Endothelial cell (in vitro differentiated cells): Measurements from ENCODE around the gene HOXA10. TPM values are rescaled to one million over a fixed set of nuclear protein-coding genes. Genes with fewer than 3 reads are reported as not detected.

ENCODE experiments used
- DNase-seq: peaks from one replicate; pipeline ENCODE4 v3.0.0; 2021; ENCODE audit warnings: low spot score
- H3K27ac Mint-ChIP-seq: one replicate; pipeline ENCODE4 v1.8.0; 2021; ENCODE audit warnings: mixed read lengths, inconsistent platforms; ENCODE audit not compliant: unreplicated experiment
- H3K27me3 Mint-ChIP-seq: one replicate; pipeline ENCODE4 v1.8.0; 2021; ENCODE audit warnings: mild to moderate bottlenecking, moderate library complexity, mixed read lengths, inconsistent platforms; ENCODE audit not compliant: unreplicated experiment
- H3K36me3 Mint-ChIP-seq: one replicate; pipeline ENCODE4 v1.8.0; 2021; ENCODE audit warnings: mild to moderate bottlenecking, low read depth, mixed read lengths, inconsistent platforms; ENCODE audit not compliant: unreplicated experiment
- H3K4me1 Mint-ChIP-seq: one replicate; pipeline ENCODE4 v1.8.0; 2021; ENCODE audit warnings: mild to moderate bottlenecking, mixed read lengths, inconsistent platforms; ENCODE audit not compliant: unreplicated experiment
- H3K4me3 Mint-ChIP-seq: one replicate; pipeline ENCODE4 v1.8.0; 2021; ENCODE audit warnings: mild to moderate bottlenecking, mixed read lengths, inconsistent platforms; ENCODE audit not compliant: unreplicated experiment
- H3K9me3 Mint-ChIP-seq: one replicate; pipeline ENCODE4 v1.8.0; 2021; ENCODE audit warnings: mixed read lengths, inconsistent platforms; ENCODE audit not compliant: unreplicated experiment
- total RNA-seq: library from RNA; stranded (reverse); fragmentation: NEBNext Ultra II Directional; extraction: Animal tissue kit (Norgen Biotek cat#: 25700); gene quantifications from one replicate; pipeline ENCODE4 v1.2.1, GENCODE V29; 2021; ENCODE audit not compliant: unreplicated experiment
- TF ChIP-seq, protein P1 (sequence below): fragments of 200-600 bp; sonication (generic); IDR thresholded peaks from one replicate; pipeline ENCODE4 v1.5.0; 2021; ENCODE audit warnings: antibody characterized with exemption; ENCODE audit not compliant: unreplicated experiment

HOXA10 gene
- total RNA-seq, 1 donor from 2014 or later = not detected

DNA sequence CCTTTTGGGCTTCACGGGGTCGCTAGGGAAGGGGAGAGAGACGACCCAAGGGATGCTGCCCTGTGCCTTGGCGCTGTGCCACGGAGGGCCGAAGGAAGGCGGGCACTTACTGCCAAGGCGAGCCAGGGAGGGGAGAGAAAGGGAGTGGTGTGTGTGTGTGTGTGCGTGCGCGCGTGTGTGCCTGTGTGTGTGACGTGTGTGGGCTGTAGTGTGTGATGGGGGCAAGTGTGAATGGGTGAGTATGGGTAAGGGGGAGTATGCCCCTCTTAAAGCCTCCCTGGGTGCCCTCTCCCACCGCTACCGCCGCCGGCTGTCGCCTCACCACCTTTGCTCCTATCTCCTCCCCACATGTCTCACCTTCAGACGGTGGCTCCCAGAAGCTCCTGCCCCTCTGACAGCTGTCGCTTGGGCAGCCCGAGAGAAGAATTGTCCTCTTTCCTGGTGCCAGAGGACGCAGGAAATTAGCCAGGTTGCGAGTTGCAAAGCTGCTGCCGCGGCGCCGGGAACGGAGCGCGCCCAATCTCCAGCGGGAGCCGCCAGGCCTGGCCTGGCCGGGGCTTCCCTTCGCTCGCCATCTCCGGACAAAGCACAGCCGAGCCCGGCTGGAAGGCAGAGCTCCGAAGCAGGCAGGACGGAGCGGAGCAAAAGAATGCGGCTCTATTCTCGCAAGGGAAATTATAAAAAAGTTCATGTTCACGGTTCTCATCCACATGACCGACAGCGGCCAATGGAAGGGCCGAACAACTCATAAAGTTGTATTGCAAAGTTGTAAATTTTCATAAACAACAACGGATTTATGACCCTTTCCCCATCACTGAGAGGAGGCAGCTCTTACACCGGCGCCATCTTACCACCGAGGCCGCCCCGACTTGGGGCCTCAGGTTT lies 21.9 kb downstream of the HOXA10 start, which contains the start of gene HOXA3:
Gene HOXA3, minus strand, starts transcription at position 653 of the 885 bp plus-strand sequence. CDS start 41,943 bp downstream, outside the sequence.
- peaks cover 3% of the 10 kb centered on the region for H3K36me3 Mint-ChIP-seq
- TF ChIP-seq, protein P1, sequence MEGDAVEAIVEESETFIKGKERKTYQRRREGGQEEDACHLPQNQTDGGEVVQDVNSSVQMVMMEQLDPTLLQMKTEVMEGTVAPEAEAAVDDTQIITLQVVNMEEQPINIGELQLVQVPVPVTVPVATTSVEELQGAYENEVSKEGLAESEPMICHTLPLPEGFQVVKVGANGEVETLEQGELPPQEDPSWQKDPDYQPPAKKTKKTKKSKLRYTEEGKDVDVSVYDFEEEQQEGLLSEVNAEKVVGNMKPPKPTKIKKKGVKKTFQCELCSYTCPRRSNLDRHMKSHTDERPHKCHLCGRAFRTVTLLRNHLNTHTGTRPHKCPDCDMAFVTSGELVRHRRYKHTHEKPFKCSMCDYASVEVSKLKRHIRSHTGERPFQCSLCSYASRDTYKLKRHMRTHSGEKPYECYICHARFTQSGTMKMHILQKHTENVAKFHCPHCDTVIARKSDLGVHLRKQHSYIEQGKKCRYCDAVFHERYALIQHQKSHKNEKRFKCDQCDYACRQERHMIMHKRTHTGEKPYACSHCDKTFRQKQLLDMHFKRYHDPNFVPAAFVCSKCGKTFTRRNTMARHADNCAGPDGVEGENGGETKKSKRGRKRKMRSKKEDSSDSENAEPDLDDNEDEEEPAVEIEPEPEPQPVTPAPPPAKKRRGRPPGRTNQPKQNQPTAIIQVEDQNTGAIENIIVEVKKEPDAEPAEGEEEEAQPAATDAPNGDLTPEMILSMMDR = no peak
- peaks cover 29% of the 10 kb centered on the region for H3K4me1 Mint-ChIP-seq
- peak within 1 kb of the TSS; percentile 73 for H3K4me3 Mint-ChIP-seq
- peak within 1 kb of the TSS; percentile 67 for H3K27ac Mint-ChIP-seq
- H3K27me3 Mint-ChIP-seq = peaks cover 56% of the 10 kb centered on the region
- H3K9me3 Mint-ChIP-seq = no peaks in the 10 kb centered on the region
- DNase-seq = no peak

DNA sequence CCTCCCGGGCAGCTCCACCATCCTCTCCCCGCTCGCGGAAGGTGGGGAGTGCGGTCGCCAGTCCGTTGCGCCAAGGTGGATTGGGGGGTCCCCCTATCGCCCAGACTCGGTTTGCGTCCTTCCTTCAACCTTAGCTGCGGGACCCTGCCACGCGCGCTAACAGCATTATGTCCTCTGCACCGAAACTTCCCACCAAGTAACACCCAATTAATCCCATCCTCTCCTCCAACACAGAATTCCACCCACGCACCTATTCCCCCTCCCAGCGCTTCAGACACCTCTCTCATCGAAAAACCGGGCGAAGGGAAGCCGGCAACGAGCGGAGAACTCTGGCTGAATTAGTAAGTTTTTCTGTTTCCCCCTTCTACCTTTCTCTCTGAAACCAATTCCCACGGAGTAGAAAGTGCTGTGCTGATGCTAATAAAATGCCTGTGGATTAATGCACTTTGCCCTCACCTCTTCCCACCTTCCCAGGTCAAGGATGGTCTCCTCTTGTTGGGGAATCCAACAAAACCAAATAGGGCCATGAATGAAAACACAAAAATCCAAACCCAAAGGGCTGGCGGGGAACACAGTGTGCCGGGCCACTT lies 22.7 kb downstream of the HOXA10 start:
- H3K27me3 Mint-ChIP-seq = peaks cover 60% of the 10 kb centered on the region
- peaks cover 2% of the 10 kb centered on the region for H3K36me3 Mint-ChIP-seq
- TF ChIP-seq, protein P1 = no peak
- H3K4me1 Mint-ChIP-seq = peaks cover 29% of the 10 kb centered on the region
- H3K9me3 Mint-ChIP-seq = no peaks in the 10 kb centered on the region
- H3K27ac Mint-ChIP-seq = peak overlapping the region; percentile 67
- peak overlapping the region; percentile 73 for H3K4me3 Mint-ChIP-seq
- DNase-seq = no peak

DNA sequence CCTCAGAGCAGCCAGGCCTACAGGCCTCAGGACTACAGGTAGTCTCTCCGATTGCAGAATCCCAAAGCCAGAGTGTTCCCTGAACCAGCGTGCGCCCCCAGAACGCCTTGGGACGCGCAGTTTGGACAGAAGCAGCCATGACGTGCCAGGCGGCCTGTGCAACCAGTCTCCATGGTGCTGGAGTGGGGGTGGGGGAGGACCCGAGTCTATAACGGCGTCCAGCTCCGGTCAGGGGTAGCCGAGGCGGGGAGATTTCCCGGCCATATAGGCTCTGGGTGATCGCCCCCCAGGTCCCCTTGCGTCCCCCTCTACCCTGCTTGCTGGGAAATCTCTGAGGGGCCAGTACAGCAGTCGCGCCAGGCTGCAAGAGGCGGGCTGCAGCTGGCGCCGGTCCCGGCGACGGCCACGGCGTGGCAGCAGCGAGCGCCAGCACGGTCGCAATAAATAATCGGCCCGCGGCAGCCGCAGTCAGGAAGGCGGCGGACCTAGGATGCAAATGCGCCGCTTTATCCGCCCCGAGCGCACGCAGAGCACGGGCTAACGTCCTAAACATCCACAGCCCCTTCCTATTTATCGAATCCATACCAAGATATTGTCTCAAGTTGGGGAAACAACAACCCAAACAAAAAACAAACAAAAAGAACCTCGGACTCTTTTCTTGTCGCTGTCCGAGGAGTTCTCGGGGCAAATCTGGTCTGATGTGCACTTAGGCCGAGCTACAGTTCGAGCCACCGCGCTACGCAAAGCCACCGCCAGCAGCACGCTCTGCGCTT lies 23.4 kb downstream of the HOXA10 start:
- H3K4me1 Mint-ChIP-seq = peaks cover 27% of the 10 kb centered on the region
- peak overlapping the region; percentile 73 for H3K4me3 Mint-ChIP-seq
- H3K27ac Mint-ChIP-seq = no peak overlapping the region
- H3K9me3 Mint-ChIP-seq = no peaks in the 10 kb centered on the region
- H3K27me3 Mint-ChIP-seq = peaks cover 64% of the 10 kb centered on the region
- TF ChIP-seq, protein P1 = peak; percentile 77
- peaks cover 4% of the 10 kb centered on the region for H3K36me3 Mint-ChIP-seq
- DNase-seq = peak; percentile 84

DNA sequence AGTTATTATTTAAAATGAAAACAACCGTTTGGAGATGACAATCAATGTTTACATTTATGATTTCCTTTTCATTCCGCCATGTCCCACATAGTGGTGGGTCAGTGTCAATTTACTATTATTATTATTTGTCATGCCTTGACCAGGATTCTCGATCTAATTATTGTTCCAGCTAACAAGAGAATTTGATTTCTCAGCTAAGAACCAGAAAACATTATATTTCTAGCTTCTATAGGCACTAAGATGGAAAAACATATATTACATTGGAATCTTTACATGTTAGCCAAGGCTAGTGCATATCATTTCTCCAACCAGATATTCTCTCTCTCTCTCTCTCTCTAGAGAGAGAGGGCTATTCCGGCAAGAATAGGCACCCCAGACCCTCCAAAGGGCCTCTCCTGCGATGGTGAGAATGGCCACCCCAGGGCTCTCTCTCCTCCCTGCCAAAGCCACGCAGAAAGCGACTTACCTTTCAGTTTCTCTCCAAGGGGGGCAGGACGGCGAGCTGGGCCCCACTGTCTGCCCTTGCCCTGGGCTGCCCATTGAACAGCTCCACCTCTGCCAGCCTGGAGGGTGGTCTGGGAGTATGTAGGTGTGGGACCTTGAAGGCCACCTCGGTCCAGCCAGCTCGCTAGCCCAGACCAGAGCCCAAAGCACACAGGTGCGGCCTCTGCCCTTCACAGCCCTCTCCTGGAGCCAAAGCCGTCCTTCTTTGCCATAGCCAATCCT lies 24.1 kb downstream of the HOXA10 start:
- Mint-ChIP-seq H3K4me1 (peaks cover 23% of the 10 kb centered on the region), H3K36me3 (peaks cover 4% of the 10 kb centered on the region), H3K9me3 (no peaks in the 10 kb centered on the region), H3K27ac (no peak overlapping the region), H3K27me3 (peaks cover 61% of the 10 kb centered on the region), H3K4me3 (no peak overlapping the region)
- no peak for DNase-seq
- TF ChIP-seq, protein P1 = no peak
